ENCODE results near the gene FLT1.

Gene FLT1

DNA sequence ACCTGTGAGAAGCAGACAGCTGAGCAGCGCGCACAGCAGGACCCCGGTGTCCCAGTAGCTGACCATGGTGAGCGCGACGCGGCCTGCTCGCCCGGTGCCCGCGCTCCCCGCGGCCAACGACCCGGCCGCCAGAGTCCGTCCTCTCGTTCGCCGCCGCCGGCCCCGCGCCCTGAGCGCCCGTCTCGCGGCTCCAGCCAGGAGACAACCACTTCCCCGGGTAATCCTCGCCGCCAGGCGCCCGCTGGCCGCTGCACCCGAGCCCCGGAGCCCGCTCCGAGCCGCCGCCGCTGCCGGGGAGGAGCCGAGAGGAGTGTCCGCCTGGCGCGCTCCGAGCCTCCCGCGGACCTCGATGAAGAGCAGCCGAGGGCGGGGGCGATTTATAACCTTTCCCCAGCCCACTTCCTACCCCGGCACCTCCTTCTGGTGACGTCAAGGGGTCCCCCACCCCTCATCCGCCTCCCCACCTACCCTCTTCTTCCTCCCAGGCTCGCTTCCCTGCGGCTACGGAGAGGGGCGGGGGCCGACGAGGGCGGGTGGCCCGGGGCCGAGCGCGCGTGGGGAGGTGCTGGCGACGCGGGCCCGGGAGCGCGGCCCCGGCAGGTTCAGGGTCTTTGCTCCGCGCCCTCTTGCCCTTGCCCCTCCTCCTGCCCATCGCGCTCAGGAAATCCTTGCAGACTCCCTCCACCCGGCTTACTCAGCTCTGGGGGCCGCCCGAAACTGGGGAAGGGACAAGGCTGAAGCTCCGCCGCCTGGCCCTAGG, at the start of gene FLT1:
Gene FLT1 (minus strand): TSS at position 351 of the 760 bp plus-strand sequence. CDS start 285 bp downstream, at position 66.
- no peak within 1 kb of the TSS for H3K27ac Mint-ChIP-seq
- H3K4me3 Mint-ChIP-seq, result peak within 1 kb of the TSS; percentile 77 to 80 (median 80)
- H3K36me3 Mint-ChIP-seq (ENCODE audit: low read depth), result no peaks in the 10 kb centered on the region
- H3K27me3 Mint-ChIP-seq (ENCODE audit: low read depth), result peaks cover 94% of the 10 kb centered on the region
- H3K9me3 Mint-ChIP-seq, result no peaks in the 10 kb centered on the region
- TF ChIP-seq, protein P1, sequence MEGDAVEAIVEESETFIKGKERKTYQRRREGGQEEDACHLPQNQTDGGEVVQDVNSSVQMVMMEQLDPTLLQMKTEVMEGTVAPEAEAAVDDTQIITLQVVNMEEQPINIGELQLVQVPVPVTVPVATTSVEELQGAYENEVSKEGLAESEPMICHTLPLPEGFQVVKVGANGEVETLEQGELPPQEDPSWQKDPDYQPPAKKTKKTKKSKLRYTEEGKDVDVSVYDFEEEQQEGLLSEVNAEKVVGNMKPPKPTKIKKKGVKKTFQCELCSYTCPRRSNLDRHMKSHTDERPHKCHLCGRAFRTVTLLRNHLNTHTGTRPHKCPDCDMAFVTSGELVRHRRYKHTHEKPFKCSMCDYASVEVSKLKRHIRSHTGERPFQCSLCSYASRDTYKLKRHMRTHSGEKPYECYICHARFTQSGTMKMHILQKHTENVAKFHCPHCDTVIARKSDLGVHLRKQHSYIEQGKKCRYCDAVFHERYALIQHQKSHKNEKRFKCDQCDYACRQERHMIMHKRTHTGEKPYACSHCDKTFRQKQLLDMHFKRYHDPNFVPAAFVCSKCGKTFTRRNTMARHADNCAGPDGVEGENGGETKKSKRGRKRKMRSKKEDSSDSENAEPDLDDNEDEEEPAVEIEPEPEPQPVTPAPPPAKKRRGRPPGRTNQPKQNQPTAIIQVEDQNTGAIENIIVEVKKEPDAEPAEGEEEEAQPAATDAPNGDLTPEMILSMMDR (IDR thresholded peaks at IDR 0.05; ENCODE audit: unreplicated experiment in 3 of 3), result no peak
- H3K4me1 Mint-ChIP-seq, result peaks cover 8% of the 10 kb centered on the region

GRCh38 chr13:28544026-28544425, 49.1 kb upstream of the FLT1 start:
- no peaks in the 10 kb centered on the region for H3K4me1 Mint-ChIP-seq
- no peaks in the 10 kb centered on the region for H3K36me3 Mint-ChIP-seq (ENCODE audit: low read depth)
- H3K27me3 Mint-ChIP-seq (ENCODE audit: low read depth), result peaks cover 27% of the 10 kb centered on the region
- H3K4me3 Mint-ChIP-seq, result no peak overlapping the region
- TF ChIP-seq, protein P1 (IDR thresholded peaks at IDR 0.05; ENCODE audit: unreplicated experiment in 3 of 3), result no peak
- no peak overlapping the region for H3K27ac Mint-ChIP-seq
- H3K9me3 Mint-ChIP-seq, result peaks cover 13% of the 10 kb centered on the region

DNA sequence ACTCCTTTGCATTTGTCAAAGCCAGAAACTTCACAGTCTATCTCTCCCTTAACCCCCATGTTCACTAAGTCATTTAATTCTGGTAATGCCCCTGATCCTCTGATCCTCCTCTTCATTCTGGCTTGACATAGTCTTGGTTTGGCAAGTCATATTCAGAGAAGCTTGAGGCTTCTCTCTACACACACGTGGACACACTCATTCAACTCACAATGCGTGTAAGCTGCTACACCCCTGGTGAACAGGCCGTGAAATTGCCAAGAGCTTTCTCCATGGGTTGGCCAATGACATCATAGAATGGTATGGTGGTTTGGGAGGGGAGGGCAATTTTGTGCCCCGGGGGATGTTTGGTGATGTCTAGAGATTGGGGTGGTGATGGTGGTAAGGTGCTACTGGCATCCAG, 47.9 kb upstream of the FLT1 start:
- H3K4me1 Mint-ChIP-seq, result no peaks in the 10 kb centered on the region
- no peak overlapping the region for H3K27ac Mint-ChIP-seq
- H3K4me3 Mint-ChIP-seq, result no peak overlapping the region
- TF ChIP-seq, protein P1 (IDR thresholded peaks at IDR 0.05; ENCODE audit: unreplicated experiment in 3 of 3), result no peak
- H3K36me3 Mint-ChIP-seq (ENCODE audit: low read depth), result no peaks in the 10 kb centered on the region
- H3K27me3 Mint-ChIP-seq (ENCODE audit: low read depth), result peaks cover 20% of the 10 kb centered on the region
- H3K9me3 Mint-ChIP-seq, result peaks cover 13% of the 10 kb centered on the region

- Mint-ChIP-seq H3K9me3 (peaks cover 15% of the 10 kb centered on the region), H3K36me3 (ENCODE audit: low read depth) (no peaks in the 10 kb centered on the region), H3K27ac (no peak overlapping the region), H3K4me1 (no peaks in the 10 kb centered on the region), H3K4me3 (no peak overlapping the region), H3K27me3 (ENCODE audit: low read depth) (peaks cover 13% of the 10 kb centered on the region)
- TF ChIP-seq, protein P1 (IDR thresholded peaks at IDR 0.05; ENCODE audit: unreplicated experiment in 3 of 3), result no peak
Measured at GRCh38 chr13:28541966-28542365, 47.0 kb upstream of the FLT1 start.

GRCh38 chr13:28540612-28541011, 45.7 kb upstream of the FLT1 start:
- TF ChIP-seq, protein P1 (IDR thresholded peaks at IDR 0.05; ENCODE audit: unreplicated experiment in 3 of 3), result no peak
- no peak overlapping the region for H3K27ac Mint-ChIP-seq

More at GRCh38 chr13:28540612-28541011, 45.7 kb upstream of the FLT1 start:
- H3K4me1 Mint-ChIP-seq, result no peaks in the 10 kb centered on the region
- no peaks in the 10 kb centered on the region for H3K36me3 Mint-ChIP-seq (ENCODE audit: low read depth)
- peaks cover 15% of the 10 kb centered on the region for H3K9me3 Mint-ChIP-seq
- H3K4me3 Mint-ChIP-seq, result no peak overlapping the region
- H3K27me3 Mint-ChIP-seq (ENCODE audit: low read depth), result peaks cover 13% of the 10 kb centered on the region

Measured in nephron (organoid).